GM21360 (cell line): ENCODE measurements around the gene COMMD4.
"Not testable (repeated sequence)": the region's sequence is repeated elsewhere in the genome, so short reads cannot be mapped to it uniquely, and the experiment has no call there.

ENCODE experiments used
- ATAC-seq: cut with Tn5 transposase; IDR thresholded peaks from one replicate; pipeline ENCODE4 v1.9.1; 2021; ENCODE audit warnings: mild to moderate bottlenecking, moderate library complexity; ENCODE audit not compliant: unreplicated experiment

Gene COMMD4

DNA sequence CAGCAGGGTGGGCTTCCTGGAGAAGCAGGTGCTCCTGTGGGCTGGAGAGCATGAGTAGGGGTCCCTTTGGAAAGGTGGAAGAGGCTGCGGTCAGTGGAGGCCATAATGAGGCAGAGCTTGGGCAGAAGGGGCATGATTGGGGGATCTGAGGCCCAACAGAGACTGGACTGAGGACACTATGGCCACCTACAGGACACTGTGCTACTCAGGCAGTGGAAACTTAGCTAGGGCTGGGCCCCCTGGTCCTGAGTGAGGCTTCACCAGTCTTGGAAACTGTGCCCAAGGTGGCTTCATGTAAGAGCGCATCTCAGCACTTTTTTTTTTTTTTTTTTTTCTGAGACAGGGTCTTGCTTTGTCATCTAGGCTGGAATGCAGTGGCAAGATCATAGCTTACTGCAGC is 6.3 kb upstream of the COMMD4 start:
- no peak for ATAC-seq

DNA sequence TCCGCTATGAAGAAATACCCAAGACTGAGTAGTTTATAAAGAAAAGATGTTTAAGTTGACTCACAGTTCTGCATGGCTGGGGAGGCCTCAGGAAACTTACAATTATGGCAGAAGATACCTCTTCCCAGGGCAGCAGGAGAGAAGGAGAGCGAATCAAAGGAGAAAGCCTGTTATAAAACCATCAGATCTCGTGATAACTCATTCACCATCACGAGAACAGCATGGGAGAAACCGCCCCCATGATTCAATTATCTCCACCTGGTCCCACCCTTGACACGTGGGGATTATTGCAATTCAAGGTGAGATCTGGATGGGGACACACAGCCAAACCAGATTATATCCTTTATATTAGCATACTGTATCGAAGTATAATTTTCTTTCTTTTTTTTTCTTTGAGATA is 3.8 kb upstream of the COMMD4 start:
- not testable (repeated sequence) for ATAC-seq

DNA sequence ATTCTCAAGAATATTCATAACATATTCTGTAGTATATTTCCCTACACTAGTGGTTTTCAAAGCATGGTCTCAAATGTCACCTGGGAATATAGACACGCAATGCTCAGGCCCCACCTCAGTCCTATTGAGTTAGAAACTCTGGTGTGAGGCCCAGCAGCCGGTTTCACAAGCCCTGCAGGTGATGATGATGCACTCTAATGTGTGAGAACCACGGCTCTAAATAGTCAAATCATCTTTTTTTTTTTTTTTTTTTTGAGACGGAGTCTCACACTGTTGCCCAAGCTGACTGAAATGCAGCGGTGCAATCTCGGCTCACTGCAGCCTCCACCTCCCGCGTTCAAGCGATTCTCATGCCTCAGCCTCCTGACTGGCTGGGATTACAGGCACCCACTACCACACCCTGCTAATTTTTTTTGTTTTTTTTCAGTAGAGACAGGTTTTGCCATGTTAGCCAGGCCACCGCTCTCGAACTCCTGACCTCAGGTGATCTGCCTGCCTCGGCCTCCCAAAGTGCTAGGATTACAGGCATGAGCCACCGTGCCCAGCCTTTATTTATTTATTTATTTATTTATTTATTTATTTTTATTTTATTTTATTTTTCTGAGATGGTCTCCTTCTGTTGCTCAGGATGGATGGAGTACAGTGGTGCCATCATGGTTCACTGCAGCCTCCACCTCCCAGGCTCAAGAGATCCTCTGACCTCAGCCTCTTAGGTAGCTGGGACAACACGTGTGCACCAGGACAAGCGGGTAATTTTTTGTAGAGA is 2.0 kb upstream of the COMMD4 start:
- ATAC-seq = not testable (repeated sequence)

DNA sequence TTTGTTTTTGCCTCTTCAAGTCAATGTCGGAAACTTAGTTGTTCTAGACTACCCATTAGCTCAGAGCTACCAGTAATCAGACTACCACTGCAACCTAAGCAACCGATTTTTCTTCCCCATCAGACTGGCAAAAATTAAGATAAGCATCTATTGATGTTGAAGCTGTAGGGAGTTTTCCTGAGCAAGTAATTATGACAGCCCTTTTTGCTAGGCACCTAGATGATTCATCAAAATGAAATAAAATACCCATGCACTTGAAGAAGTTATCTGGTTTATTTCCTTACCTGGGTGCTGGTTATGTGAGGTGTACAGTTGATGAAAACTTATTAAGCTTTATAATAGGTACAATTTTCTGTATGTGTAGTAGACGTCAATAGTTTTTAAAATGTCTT is 554 bp upstream of the COMMD4 start:
- ATAC-seq = no peak

DNA sequence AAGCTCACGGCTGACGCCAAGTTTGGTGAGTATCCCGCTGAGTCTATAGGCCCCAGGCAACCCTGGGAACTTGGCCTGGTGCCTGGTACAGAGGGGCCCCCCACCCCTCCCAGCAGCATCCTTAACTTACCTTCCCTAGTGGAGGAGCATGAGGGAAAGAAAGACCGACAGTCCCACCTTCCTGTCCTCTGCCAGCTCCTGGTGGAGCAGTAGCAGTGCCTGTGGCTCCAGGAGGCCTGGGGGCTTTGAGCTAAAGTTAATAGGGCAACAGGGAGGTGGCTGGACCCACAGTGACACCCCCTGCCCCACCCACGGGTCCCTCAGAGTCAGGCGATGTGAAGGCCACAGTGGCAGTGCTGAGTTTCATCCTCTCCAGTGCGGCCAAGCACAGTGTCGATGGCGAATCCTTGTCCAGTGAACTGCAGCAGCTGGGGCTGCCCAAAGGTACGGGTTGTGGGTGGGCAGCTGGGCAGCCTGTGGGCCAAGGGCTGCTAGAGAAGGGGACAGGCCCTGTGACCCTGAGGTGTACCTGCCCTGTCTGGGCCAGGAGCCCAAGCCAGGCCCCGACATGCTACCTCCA is 2.9 kb downstream of the COMMD4 start:
- no peak for ATAC-seq

DNA sequence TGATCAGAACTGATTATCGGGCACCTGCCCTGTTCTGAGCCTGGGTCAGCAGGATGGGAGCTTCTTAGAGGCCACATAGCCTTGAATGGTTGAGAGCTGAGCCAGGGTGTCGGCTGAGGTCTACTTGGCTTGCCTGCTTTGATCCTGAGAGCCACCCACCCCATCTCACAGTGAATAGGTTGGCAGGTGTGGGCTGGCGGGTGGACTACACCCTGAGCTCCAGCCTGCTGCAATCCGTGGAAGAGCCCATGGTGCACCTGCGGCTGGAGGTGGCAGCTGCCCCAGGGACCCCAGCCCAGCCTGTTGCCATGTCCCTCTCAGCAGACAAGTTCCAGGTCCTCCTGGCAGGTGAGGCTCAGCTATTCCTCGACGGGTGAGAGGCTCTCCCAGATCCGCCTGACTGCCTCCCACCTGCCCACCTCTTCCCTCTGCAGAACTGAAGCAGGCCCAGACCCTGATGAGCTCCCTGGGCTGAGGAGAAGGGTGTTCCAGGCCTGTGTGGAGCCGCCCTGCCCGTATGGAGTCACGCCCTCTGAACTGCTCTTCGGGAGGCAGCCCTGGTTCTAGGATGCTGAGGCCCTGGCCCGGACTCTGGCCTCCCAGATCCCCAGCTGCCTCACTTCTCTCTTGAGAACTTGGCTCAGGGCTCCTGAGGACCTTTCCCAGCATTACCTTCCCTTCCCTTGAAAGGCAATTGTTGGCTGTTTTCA is 3.8 kb downstream of the COMMD4 start:
- ATAC-seq = no peak

DNA sequence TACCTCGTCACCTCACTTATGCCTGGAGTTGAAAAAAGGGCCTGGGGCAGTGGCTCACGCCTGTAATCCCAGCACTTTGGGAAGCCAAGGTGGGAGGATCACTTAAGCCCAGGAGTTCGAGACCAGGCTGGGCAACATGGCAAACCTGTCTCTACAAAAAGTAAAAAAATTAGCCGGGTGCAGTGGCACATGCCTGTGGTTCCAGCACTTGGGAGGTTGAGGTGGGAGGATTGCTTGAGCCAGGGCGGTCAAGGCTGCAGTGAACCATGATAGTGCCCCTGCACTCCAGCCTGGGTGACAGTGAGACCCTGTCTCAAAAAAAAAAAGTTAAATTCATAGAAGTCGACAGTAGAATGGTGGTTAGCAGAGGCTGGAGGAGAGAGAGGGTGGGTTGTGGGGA is 6.4 kb downstream of the COMMD4 start:
- ATAC-seq = no peak

DNA sequence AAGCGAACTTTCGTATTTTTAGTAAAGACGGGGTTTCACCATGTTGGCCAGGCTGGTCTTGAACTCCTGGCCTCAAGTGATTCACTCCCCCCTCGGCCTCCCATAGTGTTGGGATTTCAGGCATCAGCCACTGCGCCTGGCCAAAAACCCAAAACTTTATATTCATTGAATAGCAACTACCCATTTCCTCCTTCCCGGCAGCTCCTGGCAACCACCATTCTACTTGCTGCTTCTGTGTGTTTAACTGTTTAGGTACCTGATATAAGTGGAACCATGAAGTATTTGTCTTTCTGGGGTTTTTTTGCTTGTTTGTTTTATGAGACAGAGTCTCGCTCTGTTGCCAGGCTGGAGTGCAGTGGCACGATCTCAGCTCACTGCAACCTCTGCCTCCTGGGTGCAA is 8.1 kb downstream of the COMMD4 start:
- not testable (repeated sequence) for ATAC-seq

DNA sequence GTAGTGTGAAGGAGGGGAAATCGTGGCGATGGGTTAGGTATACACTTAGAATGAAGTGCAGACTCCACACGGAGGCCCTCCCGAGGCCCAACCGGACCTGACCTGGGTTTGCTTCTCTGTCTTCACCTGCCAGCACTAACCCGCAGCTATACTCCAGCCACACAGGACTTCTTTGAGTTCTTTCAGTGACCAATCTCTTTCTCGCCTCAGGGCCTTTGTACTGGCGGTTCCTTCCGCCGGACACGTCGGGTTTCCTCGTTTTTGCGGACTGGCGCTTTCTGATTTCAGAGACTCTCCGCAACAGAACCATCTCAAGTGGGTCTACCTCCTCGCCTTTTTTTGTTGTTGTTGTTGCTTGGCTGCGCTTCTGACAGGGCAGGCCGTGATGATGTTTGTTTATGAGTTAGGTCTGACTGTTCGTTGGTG is 10.9 kb downstream of the COMMD4 start, which contains the start of gene NEIL1:
Gene NEIL1 (plus strand): TSS at position 244 of the 426 bp plus-strand sequence. CDS start 1,867 bp downstream, outside the sequence.
- ATAC-seq = no peak

DNA sequence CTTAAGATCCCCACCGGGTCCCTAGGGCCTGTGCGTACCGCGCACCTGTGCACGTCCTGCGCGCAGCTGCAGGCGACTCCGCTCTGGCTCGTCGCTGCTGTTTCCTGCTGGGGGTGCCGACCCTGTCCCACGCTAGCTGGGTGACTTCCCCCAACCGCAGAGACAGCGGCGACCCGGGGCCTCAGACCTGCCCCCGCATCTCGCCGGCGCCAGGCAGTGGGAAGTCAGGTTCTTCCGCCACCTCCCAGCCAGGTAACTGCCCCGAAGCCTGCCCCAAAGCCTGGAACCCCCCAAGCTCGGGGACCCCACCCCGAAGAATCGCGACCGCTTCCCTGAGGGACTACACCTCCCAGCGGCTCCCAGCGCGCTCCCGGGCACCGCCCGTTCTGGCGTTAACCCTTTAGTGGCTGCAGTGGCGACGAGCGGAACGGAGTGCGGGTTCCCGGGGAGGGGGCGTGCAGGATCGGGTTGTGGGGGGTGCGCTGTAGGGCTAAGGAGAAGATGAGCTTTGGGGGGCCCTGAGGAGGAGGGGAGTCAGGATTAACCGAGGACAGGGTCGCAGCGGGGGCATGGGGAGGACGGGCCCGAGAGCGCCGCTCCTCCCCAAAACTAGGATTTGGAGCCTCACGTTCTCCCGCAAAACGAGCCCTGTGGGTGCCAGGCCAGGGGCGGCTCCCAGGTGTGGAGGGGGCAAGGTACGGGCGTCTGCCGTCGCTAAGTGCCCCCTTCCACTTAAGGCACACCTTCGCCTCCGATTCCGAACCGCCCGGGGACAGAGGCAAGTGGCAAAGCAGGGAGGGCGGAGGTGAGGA is 11.6 kb downstream of the COMMD4 start:
- ATAC-seq = peak; percentile 45

DNA sequence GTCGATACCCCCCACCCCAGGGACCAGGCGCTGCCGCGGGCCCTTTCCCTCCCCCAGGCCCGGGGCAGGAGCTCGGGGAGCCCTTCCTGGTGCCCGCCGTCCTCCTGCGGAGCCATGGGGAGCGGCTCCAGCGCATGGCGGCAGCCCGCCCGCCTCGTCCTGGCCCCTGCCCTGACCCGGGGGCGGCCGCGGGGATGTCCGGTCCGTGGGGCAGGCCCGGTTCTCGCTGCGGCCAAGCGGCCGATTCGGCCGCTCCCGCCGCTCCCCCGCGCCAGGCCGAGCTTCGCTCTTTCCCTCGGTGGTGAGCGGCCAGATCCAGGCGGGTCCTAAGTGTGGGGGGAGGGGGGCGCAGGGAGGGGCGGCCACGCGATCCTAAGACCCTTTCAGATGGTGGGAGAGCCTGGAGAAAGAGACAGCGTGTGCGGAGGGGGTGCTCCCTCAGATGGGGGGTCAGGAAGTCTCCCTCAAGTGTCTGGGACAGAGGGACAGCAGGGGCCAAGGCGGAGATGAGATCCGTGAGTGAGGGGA is 12.2 kb downstream of the COMMD4 start:
- ATAC-seq = no peak

DNA sequence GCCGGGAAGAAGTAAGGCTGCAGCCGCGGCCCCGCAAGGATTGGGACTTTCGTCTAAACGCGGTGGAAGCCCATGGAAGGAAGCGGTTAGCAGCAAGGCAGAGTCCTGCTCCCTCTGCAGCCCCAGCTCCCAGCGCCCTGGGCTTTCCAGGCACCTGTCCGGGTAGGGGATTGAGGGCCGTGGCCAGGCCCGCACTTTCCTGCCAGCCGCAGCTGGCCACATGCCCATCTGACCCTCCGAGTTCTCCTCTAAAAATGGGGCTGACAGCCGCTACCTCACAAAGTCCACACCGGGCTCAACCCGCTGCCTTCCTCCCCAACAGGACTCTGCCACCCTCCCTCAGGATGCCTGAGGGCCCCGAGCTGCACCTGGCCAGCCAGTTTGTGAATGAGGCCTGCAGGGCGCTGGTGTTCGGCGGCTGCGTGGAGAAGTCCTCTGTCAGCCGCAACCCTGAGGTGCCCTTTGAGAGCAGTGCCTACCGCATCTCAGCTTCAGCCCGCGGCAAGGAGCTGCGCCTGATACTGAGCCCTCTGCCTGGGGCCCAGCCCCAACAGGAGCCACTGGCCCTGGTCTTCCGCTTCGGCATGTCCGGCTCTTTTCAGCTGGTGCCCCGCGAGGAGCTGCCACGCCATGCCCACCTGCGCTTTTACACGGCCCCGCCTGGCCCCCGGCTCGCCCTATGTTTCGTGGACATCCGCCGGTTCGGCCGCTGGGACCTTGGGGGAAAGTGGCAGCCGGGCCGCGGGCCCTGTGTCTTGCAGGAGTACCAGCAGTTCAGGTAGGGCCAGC is 12.9 kb downstream of the COMMD4 start:
- ATAC-seq = no peak

DNA sequence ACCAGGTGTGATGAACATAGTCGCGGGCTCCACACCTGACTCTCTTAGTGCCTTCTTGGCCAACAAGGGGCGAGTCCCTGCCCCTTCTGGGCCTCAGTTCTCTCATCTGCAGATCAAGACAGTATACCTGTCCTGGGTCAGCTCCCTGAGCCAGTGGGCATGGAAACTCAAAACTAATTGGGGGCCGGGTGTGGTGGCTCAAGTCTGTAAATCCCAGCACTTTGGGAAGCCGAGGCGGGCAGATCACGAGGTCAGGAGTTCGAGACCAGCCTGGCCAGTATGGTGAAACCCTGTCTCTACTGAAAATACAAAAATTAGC is 13.4 kb downstream of the COMMD4 start:
- not testable (repeated sequence) for ATAC-seq

DNA sequence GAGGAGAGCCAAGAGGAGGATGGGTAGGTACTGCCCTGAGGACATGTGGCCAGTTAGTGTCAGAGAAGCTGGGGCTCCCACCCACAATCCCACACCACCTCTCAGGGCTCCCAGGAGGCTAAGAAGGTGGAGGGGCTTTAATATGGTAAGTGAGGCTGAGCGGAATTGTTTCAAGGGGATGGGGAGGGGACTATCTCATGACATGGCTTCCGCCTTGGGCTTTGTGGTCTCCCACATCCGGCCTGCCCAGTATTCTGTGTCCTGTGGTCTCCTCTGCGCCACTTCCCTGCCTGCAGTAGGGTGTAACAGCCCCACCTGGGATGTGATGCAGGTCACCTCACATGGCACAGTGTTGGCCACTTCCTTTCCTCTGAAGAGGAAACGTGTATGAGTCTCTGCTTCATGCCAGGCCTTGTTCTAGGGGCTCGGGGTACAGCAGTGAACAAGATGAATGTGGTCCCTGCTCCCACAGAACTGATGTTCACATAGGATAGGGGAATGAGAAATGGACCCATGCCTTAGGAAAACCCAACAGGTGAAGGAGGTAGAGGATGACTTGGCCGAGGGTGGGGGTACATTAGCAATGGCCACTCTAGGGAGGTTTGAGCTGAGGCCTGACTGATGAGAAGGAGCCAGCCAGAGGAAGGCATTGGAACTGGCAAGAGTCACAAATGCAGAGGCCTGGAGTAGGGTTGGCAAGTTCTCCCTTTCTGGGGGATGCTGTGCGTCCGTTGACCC is 14.2 kb downstream of the COMMD4 start:
- no peak for ATAC-seq

DNA sequence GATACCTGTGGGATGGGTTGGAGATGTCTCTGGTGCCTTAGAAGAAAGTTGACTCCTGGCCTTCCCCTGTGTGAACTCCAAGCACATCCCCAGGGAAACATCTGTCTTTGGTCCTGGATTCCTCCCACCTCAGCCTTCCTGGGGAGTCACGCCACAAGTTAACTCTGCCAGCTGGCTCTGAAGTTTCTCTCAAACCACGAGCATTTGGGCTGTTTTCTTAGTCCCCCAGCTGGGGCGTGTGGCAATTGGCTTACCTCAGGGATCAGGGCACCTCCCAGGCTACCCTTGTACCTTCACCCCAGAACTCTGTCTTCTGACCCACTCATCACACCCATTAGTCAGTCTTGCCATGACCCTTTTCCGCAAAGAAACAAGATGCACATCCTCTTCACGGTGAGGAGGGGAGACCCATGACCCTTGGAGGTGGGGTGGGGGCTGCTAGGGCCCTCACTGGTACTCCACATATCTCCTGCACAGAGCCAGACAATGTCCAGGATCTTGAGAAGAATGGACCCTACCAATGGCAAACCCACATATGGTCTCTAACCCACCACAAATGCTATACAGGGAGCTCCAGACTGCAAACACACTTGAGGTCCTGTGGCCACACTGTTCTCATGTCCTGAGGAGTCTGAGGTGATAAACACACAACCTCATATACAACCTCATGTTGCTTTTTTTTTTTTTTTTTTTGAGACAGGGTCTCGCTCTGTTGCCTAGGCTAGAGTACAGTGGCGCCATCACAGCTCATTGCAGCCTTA is 14.9 kb downstream of the COMMD4 start:
- no peak for ATAC-seq

DNA sequence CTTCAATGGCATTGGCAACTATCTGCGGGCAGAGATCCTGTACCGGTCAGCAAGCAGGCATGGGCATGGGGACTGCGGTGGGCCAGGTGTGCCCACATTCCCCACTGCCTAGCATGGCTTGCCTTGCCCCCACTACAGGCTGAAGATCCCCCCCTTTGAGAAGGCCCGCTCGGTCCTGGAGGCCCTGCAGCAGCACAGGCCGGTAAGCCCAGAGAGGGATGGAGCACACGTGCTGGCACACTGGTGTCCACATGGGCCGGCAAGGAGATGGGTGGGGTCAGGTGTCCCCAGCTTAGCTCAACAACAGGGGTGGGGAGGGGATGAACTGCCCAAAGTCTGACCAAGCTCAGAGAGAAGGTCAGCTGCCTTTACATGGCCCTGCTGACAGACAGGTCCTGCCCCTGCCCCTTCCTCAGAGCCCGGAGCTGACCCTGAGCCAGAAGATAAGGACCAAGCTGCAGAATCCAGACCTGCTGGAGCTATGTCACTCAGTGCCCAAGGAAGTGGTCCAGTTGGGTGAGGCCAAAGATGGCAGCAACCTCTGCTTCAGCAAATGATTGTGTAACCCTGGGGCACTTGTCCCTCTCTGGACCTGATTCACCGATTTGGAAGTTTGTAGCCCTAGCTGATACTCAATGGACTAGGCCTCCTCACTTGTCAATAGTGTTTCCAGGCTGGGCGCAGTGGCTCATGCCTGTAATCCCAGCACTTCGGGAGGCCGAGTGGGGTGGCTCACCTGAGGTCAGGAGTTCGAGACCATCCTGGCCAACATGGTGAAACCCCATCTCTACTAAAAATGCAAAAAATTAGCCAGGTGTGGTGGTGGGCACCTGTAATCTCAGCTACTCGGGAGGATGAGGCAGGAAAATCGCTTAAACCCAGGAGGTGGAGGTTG is 16.6 kb downstream of the COMMD4 start:
- no peak for ATAC-seq

DNA sequence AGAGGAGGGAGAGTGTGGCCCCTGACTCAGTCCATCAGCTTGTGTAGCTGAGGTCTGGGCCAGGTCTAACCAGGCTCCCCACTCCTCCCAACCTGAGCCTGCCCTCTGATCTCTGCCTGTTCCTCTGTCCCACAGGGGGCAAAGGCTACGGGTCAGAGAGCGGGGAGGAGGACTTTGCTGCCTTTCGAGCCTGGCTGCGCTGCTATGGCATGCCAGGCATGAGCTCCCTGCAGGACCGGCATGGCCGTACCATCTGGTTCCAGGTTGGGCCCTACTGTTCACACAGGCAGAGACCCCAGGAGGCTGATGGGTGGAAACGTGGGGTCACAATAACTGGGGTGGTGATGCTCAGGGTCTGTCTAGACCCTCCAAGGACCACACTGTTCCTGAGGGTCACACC is 17.7 kb downstream of the COMMD4 start:
- no peak for ATAC-seq

DNA sequence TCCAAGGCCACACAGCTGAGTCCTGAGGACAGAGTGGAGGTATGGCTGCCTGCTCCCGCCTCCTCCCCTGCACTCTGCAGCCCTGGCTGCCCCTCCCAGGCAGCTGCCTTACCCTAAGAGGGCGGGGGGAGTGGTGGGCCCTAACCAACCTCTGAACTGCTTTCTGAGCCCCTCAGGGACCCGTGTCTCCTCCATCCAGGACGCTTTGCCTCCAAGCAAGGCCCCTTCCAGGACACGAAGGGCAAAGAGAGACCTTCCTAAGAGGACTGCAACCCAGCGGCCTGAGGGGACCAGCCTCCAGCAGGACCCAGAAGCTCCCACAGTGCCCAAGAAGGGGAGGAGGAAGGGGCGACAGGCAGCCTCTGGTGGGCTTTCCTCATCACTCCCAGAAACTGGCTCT is 18.6 kb downstream of the COMMD4 start:
- no peak for ATAC-seq
